Astrocyte (in vitro differentiated cells and primary cell): ENCODE measurements around the gene CDH22. TPM values are rescaled to one million over a fixed set of nuclear protein-coding genes. Genes with fewer than 3 reads are reported as not detected.

Experiments
- DNase-seq: peaks from one replicate; pipeline ENCODE4 v3.0.0-alpha.2; 2010; ENCODE audit warnings: low read depth
- FAIRE-seq: peaks from 2 replicates; lab custom pipeline; 2011; peaks lifted over from hg19 to GRCh38; lab: Jason Lieb, UNC
- H2AFZ ChIP-seq: 2 replicates; pipeline ENCODE4 v1.6.0; 2012; ENCODE audit warnings: low read depth, low read length, inconsistent platforms
- H3K27ac ChIP-seq: 2 replicates; pipeline ENCODE4 v1.5.1; 2011; ENCODE audit warnings: low read depth, low read length, inconsistent platforms
- H3K27me3 ChIP-seq: 2 replicates; pipeline ENCODE4 v1.6.0; 2011; ENCODE audit warnings: low read length, inconsistent platforms; ENCODE audit not compliant: insufficient read depth
- H3K36me3 ChIP-seq: 2 replicates; pipeline ENCODE4 v1.5.1; 2011; ENCODE audit warnings: low read length, inconsistent platforms; ENCODE audit not compliant: insufficient read depth
- H3K4me1 ChIP-seq: 2 replicates; pipeline ENCODE4 v1.5.1; 2011; ENCODE audit warnings: low read length, inconsistent platforms; ENCODE audit not compliant: insufficient read depth
- H3K4me2 ChIP-seq: 2 replicates; pipeline ENCODE4 v1.6.0; 2012; ENCODE audit warnings: low read length, inconsistent platforms
- H3K4me3 ChIP-seq: 2 replicates; pipeline ENCODE4 v1.5.1; 2011; ENCODE audit warnings: low read depth, mild to moderate bottlenecking, low read length, inconsistent platforms; ENCODE audit not compliant: insufficient read depth
- H3K79me2 ChIP-seq: 2 replicates; pipeline ENCODE4 v1.6.0; 2012; ENCODE audit warnings: mild to moderate bottlenecking, low read length, inconsistent platforms; ENCODE audit not compliant: insufficient read depth
- H3K9ac ChIP-seq: 2 replicates; pipeline ENCODE4 v1.6.0; 2012; ENCODE audit warnings: mild to moderate bottlenecking, low read length, inconsistent platforms
- H3K9me3 ChIP-seq: 2 replicates; pipeline ENCODE4 v1.5.1; 2012; ENCODE audit warnings: low read depth, mild to moderate bottlenecking, low read length, inconsistent platforms; ENCODE audit not compliant: insufficient read depth
- H4K20me1 ChIP-seq: 2 replicates; pipeline ENCODE4 v1.6.0; 2012; ENCODE audit warnings: low read length, inconsistent platforms; ENCODE audit not compliant: insufficient read depth
- H3K27ac Mint-ChIP-seq: one replicate; pipeline ENCODE4 v1.8.0; 2021; ENCODE audit warnings: mild to moderate bottlenecking, mixed read lengths; ENCODE audit not compliant: unreplicated experiment
- H3K27me3 Mint-ChIP-seq: one replicate; pipeline ENCODE4 v1.8.0; 2021; ENCODE audit warnings: low read depth, mixed read lengths; ENCODE audit not compliant: unreplicated experiment
- H3K36me3 Mint-ChIP-seq: one replicate; pipeline ENCODE4 v1.8.0; 2021; ENCODE audit warnings: low read depth, mixed read lengths; ENCODE audit not compliant: unreplicated experiment
- H3K4me1 Mint-ChIP-seq: one replicate; pipeline ENCODE4 v1.8.0; 2021; ENCODE audit warnings: low read depth, mixed read lengths; ENCODE audit not compliant: unreplicated experiment
- H3K4me3 Mint-ChIP-seq: one replicate; pipeline ENCODE4 v1.8.0; 2021; ENCODE audit warnings: mild to moderate bottlenecking, moderate library complexity, mixed read lengths; ENCODE audit not compliant: unreplicated experiment
- H3K9me3 Mint-ChIP-seq: one replicate; pipeline ENCODE4 v1.8.0; 2021; ENCODE audit warnings: mild to moderate bottlenecking, mixed read lengths; ENCODE audit not compliant: unreplicated experiment
- CTCF ChIP-seq: IDR thresholded peaks from 2 replicates; pipeline ENCODE4 v1.5.1; 2011; ENCODE audit warnings: low read depth, mild to moderate bottlenecking, inconsistent platforms, low read length, moderate library complexity; ENCODE audit not compliant: insufficient read depth
- EZH2 ChIP-seq: IDR thresholded peaks from 2 replicates; pipeline ENCODE4 v1.6.1; 2012; ENCODE audit warnings: mild to moderate bottlenecking, low read length, inconsistent platforms; ENCODE audit not compliant: insufficient read depth
- total RNA-seq: library from RNA; stranded (reverse); gene quantifications from 2 replicates; pipeline ENCODE4 v1.2.1, GENCODE V29; 2021

Gene CDH22
- total RNA-seq, 1 donor from 2014 or later = not detected

- Histone ChIP-seq H3K27me3 (peaks cover 24% of the 10 kb centered on the region), H3K9me3 (no peaks in the 10 kb centered on the region), H3K79me2 (no peaks in the 10 kb centered on the region), H3K36me3 (no peaks in the 10 kb centered on the region), H3K4me1 (peaks cover 6% of the 10 kb centered on the region), H4K20me1 (no peaks in the 10 kb centered on the region), H3K27ac (no peak overlapping the region), H3K9ac (no peak overlapping the region), H3K4me3 (no peak overlapping the region), H3K4me2 (no peak overlapping the region), H2AFZ (no peak overlapping the region)
- H3K9me3 Mint-ChIP-seq = peaks cover 4% of the 10 kb centered on the region
- no peak for FAIRE-seq
- peaks cover 9% of the 10 kb centered on the region for H3K4me1 Mint-ChIP-seq
- H3K4me3 Mint-ChIP-seq = no peak overlapping the region
- no peak overlapping the region for H3K27ac Mint-ChIP-seq
- TF ChIP-seq CTCF (no peak), EZH2 (no peak)
- no peaks in the 10 kb centered on the region for H3K36me3 Mint-ChIP-seq
- no peak for DNase-seq
- peaks cover 51% of the 10 kb centered on the region for H3K27me3 Mint-ChIP-seq
Measured at GRCh38 chr20:46220455-46221207, 87.7 kb downstream of the CDH22 start.

GRCh38 chr20:46219920-46220319, 88.4 kb downstream of the CDH22 start:
- H3K27ac Mint-ChIP-seq = no peak overlapping the region
- Histone ChIP-seq H3K4me1 (peaks cover 8% of the 10 kb centered on the region), H3K36me3 (no peaks in the 10 kb centered on the region), H3K9me3 (no peaks in the 10 kb centered on the region), H3K27me3 (peaks cover 19% of the 10 kb centered on the region), H3K9ac (no peak overlapping the region), H2AFZ (no peak overlapping the region), H3K27ac (no peak overlapping the region), H3K79me2 (no peaks in the 10 kb centered on the region), H3K4me3 (no peak overlapping the region), H3K4me2 (no peak overlapping the region), H4K20me1 (no peaks in the 10 kb centered on the region)
- H3K9me3 Mint-ChIP-seq = peaks cover 4% of the 10 kb centered on the region
- no peaks in the 10 kb centered on the region for H3K36me3 Mint-ChIP-seq
- no peak for TF ChIP-seq CTCF
- no peak for TF ChIP-seq EZH2
- no peak overlapping the region for H3K4me3 Mint-ChIP-seq
- DNase-seq = no peak
- H3K27me3 Mint-ChIP-seq = peaks cover 44% of the 10 kb centered on the region
- H3K4me1 Mint-ChIP-seq = peaks cover 13% of the 10 kb centered on the region
- no peak for FAIRE-seq

GRCh38 chr20:46219190-46219589, 89.1 kb downstream of the CDH22 start:
- TF ChIP-seq EZH2 = no peak
- TF ChIP-seq CTCF = no peak
- H3K27me3 Mint-ChIP-seq = peaks cover 40% of the 10 kb centered on the region
- no peak for FAIRE-seq

More at GRCh38 chr20:46219190-46219589, 89.1 kb downstream of the CDH22 start:
- Histone ChIP-seq H3K9ac (no peak overlapping the region), H2AFZ (no peak overlapping the region), H3K27ac (no peak overlapping the region), H4K20me1 (peaks cover 4% of the 10 kb centered on the region), H3K36me3 (no peaks in the 10 kb centered on the region), H3K4me3 (no peak overlapping the region), H3K9me3 (no peaks in the 10 kb centered on the region), H3K79me2 (no peaks in the 10 kb centered on the region), H3K4me2 (no peak overlapping the region), H3K4me1 (peaks cover 8% of the 10 kb centered on the region), H3K27me3 (peaks cover 17% of the 10 kb centered on the region)
- Mint-ChIP-seq H3K27ac (no peak overlapping the region), H3K36me3 (no peaks in the 10 kb centered on the region), H3K9me3 (peaks cover 4% of the 10 kb centered on the region), H3K4me3 (no peak overlapping the region), H3K4me1 (peaks cover 19% of the 10 kb centered on the region)
- no peak for DNase-seq
